A549 (cell line): ENCODE data around the gene AAK1. TPM values are rescaled to one million over a fixed set of nuclear protein-coding genes. Genes with fewer than 3 reads are reported as not detected.
"Not testable (repeated sequence)": the region's sequence is repeated elsewhere in the genome, so short reads cannot be mapped to it uniquely, and the experiment has no call there.

ENCODE experiments used
- ATAC-seq, 2 experiments: fragments of 200-7000 bp in 1 of 2; fragments of >200 bp in 1 of 2; cut with Nextera tagmentation in 1 of 2; cut with Tn5 transposase in 1 of 2; 3 replicates each; pipeline versions ENCODE4 v1.8.0 to v1.9.1; 2018 to 2020; ENCODE audit warnings: mild to moderate bottlenecking in 1 of 2, moderate library complexity in 1 of 2
- CTCF ChIA-PET: fragments of 300-600 bp; sonication (Branson Sonifier 250); formaldehyde crosslinking; extraction: SDS; loops from one replicate; lab custom pipeline; 2021; ENCODE audit warnings: antibody characterized with exemption, inconsistent platforms; lab: Yijun Ruan, JAX
- POLR2A ChIA-PET: fragments of 350-600 bp; formaldehyde crosslinking; extraction: SDS; loops from one replicate; lab custom pipeline; 2021; ENCODE audit warnings: antibody characterized with exemption, inconsistent platforms; lab: Yijun Ruan, JAX
- DNase-seq, 2 experiments: peaks; one replicate each; pipeline versions ENCODE4 v3.0.0 to v3.0.0-alpha.2; 2011 to 2016; ENCODE audit warnings: low read depth in 1 of 2, low spot score in 1 of 2
- FAIRE-seq: peaks from 2 replicates; lab custom pipeline; 2011; peaks lifted over from hg19 to GRCh38; lab: Jason Lieb, UNC
- H3K27ac ChIP-seq, 2 experiments: fragments of >200 bp; sonication (Bioruptor Twin); formaldehyde crosslinking; 3 replicates each; pipeline ENCODE4 v1.5.1; 2016 to 2017
- H3K4me1 ChIP-seq: fragments of >200 bp; sonication (Bioruptor Twin); formaldehyde crosslinking; 3 replicates; pipeline ENCODE4 v1.6.1; 2016
- H3K4me2 ChIP-seq: fragments of >200 bp; sonication (Bioruptor Twin); formaldehyde crosslinking; 3 replicates; pipeline ENCODE4 v1.6.1; 2016
- H3K4me3 ChIP-seq: fragments of >200 bp; sonication (Bioruptor Twin); formaldehyde crosslinking; 3 replicates; pipeline ENCODE4 v1.5.1; 2016
- H3K9me3 ChIP-seq: fragments of >200 bp; sonication (Bioruptor Twin); formaldehyde crosslinking; 3 replicates; pipeline ENCODE4 v1.6.1; 2016
- BCL3 ChIP-seq: fragments of >200 bp; sonication (Bioruptor Twin); formaldehyde crosslinking; IDR thresholded peaks from 3 replicates; pipeline ENCODE4 v1.6.1; 2016
- ESRRA ChIP-seq: fragments of 150-350 bp; IDR thresholded peaks from 2 replicates; pipeline ENCODE4 v1.6.1; 2014; ENCODE audit warnings: mild to moderate bottlenecking, low read length, borderline replicate concordance
- FOSB ChIP-seq: fragments of 250-450 bp; sonication (Bioruptor Pico); IDR thresholded peaks from 2 replicates; pipeline ENCODE4 v1.5.0; 2020; ENCODE audit warnings: mild to moderate bottlenecking, moderate library complexity
- GATA3 ChIP-seq: IDR thresholded peaks from 2 replicates; pipeline ENCODE4 v1.6.1; 2012; ENCODE audit warnings: borderline replicate concordance
- HEYL ChIP-seq: fragments of 250-450 bp; sonication (Bioruptor Pico); IDR thresholded peaks from 2 replicates; pipeline ENCODE4 v1.8.0; 2021; ENCODE audit warnings: mild to moderate bottlenecking, moderate library complexity
- HOXB13 ChIP-seq: fragments of 250-450 bp; sonication (Bioruptor Pico); IDR thresholded peaks from 2 replicates; pipeline ENCODE4 v1.5.0; 2020; ENCODE audit warnings: low read depth, mild to moderate bottlenecking, moderate library complexity
- KDM1A ChIP-seq: fragments of 200-600 bp; sonication (generic); IDR thresholded peaks from 2 replicates; pipeline ENCODE4 v1.6.1; 2016; ENCODE audit warnings: low read depth, mild to moderate bottlenecking
- MAFK ChIP-seq: fragments of 450-650 bp; IDR thresholded peaks from 2 replicates; pipeline ENCODE4 v1.6.1; 2014; ENCODE audit not compliant: partially characterized antibody
- NFE2L2 ChIP-seq: fragments of 150-350 bp; conservative IDR thresholded peaks from 2 replicates; pipeline ENCODE4 v1.6.1; 2014; ENCODE audit warnings: low read length
- POLR2A ChIP-seq: IDR thresholded peaks from 2 replicates; pipeline ENCODE4 v1.6.1; 2012; ENCODE audit warnings: mild to moderate bottlenecking, low read length
- POLR2AphosphoS2 ChIP-seq: conservative IDR thresholded peaks from 2 replicates; pipeline ENCODE4 v1.6.1; 2012; ENCODE audit warnings: low read length, improper control_type of control experiment, inconsistent platforms
- RCOR1 ChIP-seq: fragments of 150-350 bp; IDR thresholded peaks from 2 replicates; pipeline ENCODE4 v1.6.1; 2014; ENCODE audit warnings: antibody characterized with exemption, low read length, low read depth
- SMC3 ChIP-seq: fragments of >200 bp; sonication (Bioruptor Twin); formaldehyde crosslinking; IDR thresholded peaks from 3 replicates; pipeline ENCODE4 v1.6.1; 2018; ENCODE audit warnings: inconsistent platforms
- TFCP2L1 ChIP-seq: fragments of 250-450 bp; sonication (Bioruptor Pico); IDR thresholded peaks from 2 replicates; pipeline ENCODE4 v1.5.0; 2021; ENCODE audit warnings: mild to moderate bottlenecking
- ZC3H11A ChIP-seq: fragments of 450-650 bp; IDR thresholded peaks from 2 replicates; pipeline ENCODE4 v1.6.1; 2014; ENCODE audit warnings: antibody characterized with exemption, mild to moderate bottlenecking
- ZSCAN20 ChIP-seq: fragments of 250-450 bp; sonication (Bioruptor Pico); IDR thresholded peaks from 2 replicates; pipeline ENCODE4 v1.8.0; 2022; ENCODE audit warnings: mild to moderate bottlenecking, moderate library complexity
- WGBS: methylation state at CpG from one replicate; pipeline ENCODE4 v1.1.6; 2017; ENCODE audit errors: missing lambda C conversion rate; 5-methylcytosine and 5-hydroxymethylcytosine counted together
- polyA plus RNA-seq, 4 experiments: library from polyadenylated mRNA; depleted of rRNA in 3 of 4; stranded (reverse); fragments of >200 nt; fragmentation: RNase III in 1 of 4; extraction: RNeasy Plus Mini Kit Qiagen cat#74134 plus additional on column Dnase treatment in 1 of 4; gene quantifications; 2 replicates in 3 of 4; 3 replicates in 1 of 4; pipeline ENCODE4 v1.2.3, GENCODE V29; 2011 to 2017
- TF ChIP-seq, protein P1 (sequence below): fragments of >200 bp; sonication (Bioruptor Twin); formaldehyde crosslinking; IDR thresholded peaks from 2 replicates; pipeline ENCODE4 v1.6.1; 2016
- TF ChIP-seq, protein P2 (sequence below): IDR thresholded peaks from 2 replicates; pipeline ENCODE4 v1.6.1; 2012; ENCODE audit warnings: low read depth, borderline replicate concordance

The AAK1 gene
- polyA plus RNA-seq, 2 of the 4 experiments (the other 2 are of a cell fraction), result 15.9 to 25.7 TPM

DNA sequence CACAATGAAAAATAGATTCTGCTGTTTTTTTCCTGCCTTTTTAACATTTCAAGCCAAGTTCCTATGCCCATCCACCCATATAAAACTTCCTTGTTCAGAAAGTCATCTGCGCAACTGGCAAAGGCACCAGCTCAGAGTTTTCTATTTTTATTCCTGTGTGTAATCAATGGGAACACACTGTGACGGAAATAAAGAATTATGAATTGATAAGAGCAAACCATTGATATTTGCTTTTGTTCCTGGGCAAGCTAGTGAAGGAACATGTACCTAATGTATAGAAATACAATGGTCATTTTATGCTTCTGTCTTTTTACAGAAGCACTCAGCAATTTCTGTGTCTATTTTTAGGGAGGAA is 30.8 kb upstream of the AAK1 start:
- ATAC-seq (peak; percentile 7 to 12; a peak in 1 of 6 replicates), DNase-seq (no peak), FAIRE-seq (no peak)
- POLR2A ChIA-PET, result no interaction called here
- Histone ChIP-seq H3K27ac (peak overlapping the region in 1 of 2 experiments; percentile 41; a peak in 2 of 6 replicates), H3K9me3 (peaks cover 10% of the 10 kb centered on the region; the same call in 2 of the 3 replicates), H3K4me1 (peaks cover 23% of the 10 kb centered on the region), H3K4me2 (no peak overlapping the region), H3K4me3 (no peak overlapping the region)
- TF ChIP-seq GATA3, result no peak
- TF ChIP-seq ESRRA, result no peak
- TF ChIP-seq RCOR1, result no peak
- no peak for TF ChIP-seq HEYL (CRISPR knock-in tag)
- TF ChIP-seq FOSB (CRISPR knock-in tag), result no peak
- TF ChIP-seq, protein P1, sequence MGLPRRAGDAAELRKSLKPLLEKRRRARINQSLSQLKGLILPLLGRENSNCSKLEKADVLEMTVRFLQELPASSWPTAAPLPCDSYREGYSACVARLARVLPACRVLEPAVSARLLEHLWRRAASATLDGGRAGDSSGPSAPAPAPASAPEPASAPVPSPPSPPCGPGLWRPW, result no peak
- TF ChIP-seq MAFK, result no peak
- CTCF ChIA-PET, result interaction anchor here (0.8 to 2.4 kb wide), 6 partner anchors 10 to 103 kb away, joined by 3 to 7 read pairs (median 6); no protein-coding TSS in a partner anchor
- 73% methylated on average over 2 of the region's 2 CpGs for WGBS

DNA sequence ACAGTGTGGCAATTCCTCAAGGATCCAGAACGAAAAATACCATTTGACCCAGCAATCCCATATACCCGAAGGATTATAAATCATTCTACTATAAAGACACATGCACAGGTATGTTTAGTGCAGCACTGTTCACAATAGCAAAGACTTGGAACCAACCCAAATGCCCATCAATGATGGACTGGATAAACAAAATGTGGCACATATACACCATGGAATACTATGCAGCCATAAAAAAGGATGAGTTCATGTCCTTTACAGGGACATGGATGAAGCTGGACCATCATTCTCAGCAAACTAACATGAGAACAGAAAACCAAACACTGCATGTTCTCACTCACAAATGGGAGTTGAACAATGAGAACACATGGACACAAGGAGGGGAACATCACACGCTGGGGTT is 29.6 kb upstream of the AAK1 start:
- H3K27ac ChIP-seq, DNase-seq, H3K4me2 ChIP-seq, POLR2A ChIA-PET, FAIRE-seq, H3K4me3 ChIP-seq, ATAC-seq: not testable (repeated sequence)
- CTCF ChIA-PET, result interaction anchor here (1.2 to 2.4 kb wide), 3 partner anchors 11 to 52 kb away, joined by 5 to 7 read pairs (median 6); no protein-coding TSS in a partner anchor
- peak; percentile 71; the same call in 1 of the 2 replicates for TF ChIP-seq KDM1A
- 97% methylated on average over 3 of the region's 3 CpGs for WGBS
- peaks cover 10% of the 10 kb centered on the region; the same call in 2 of the 3 replicates for H3K9me3 ChIP-seq
- H3K4me1 ChIP-seq, result peaks cover 26% of the 10 kb centered on the region

GRCh38 chr2:69669666-69670065 is 26.1 kb upstream of the AAK1 start:
- 88% methylated on average over 2 of the region's 2 CpGs for WGBS
- ATAC-seq, result no peak
- no peak for DNase-seq
- CTCF ChIA-PET, result interaction anchor here (1.0 kb wide), 1 partner anchor 18 kb away, joined by 3 read pairs; no protein-coding TSS in a partner anchor
- no peak overlapping the region for H3K4me3 ChIP-seq
- POLR2A ChIA-PET, result no interaction called here
- FAIRE-seq, result no peak
- no peak overlapping the region for H3K27ac ChIP-seq
- no peak overlapping the region for H3K4me2 ChIP-seq
- TF ChIP-seq NFE2L2, result no peak
- no peak for TF ChIP-seq TFCP2L1 (CRISPR knock-in tag)
- no peak for TF ChIP-seq ZC3H11A
- no peak for TF ChIP-seq ZSCAN20 (CRISPR knock-in tag)
- no peak for TF ChIP-seq FOSB (CRISPR knock-in tag)
- no peak for TF ChIP-seq HEYL (CRISPR knock-in tag)
- TF ChIP-seq SMC3, result no peak
- no peak for TF ChIP-seq HOXB13 (CRISPR knock-in tag)
- TF ChIP-seq BCL3, result no peak
- TF ChIP-seq POLR2AphosphoS2, result no peak
- TF ChIP-seq, protein P2, sequence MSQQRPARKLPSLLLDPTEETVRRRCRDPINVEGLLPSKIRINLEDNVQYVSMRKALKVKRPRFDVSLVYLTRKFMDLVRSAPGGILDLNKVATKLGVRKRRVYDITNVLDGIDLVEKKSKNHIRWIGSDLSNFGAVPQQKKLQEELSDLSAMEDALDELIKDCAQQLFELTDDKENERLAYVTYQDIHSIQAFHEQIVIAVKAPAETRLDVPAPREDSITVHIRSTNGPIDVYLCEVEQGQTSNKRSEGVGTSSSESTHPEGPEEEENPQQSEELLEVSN, result no peak
- no peak for TF ChIP-seq POLR2A
- no peak for TF ChIP-seq RCOR1
- H3K4me1 ChIP-seq, result peaks cover 13% of the 10 kb centered on the region
- peaks cover 15% of the 10 kb centered on the region for H3K9me3 ChIP-seq

DNA sequence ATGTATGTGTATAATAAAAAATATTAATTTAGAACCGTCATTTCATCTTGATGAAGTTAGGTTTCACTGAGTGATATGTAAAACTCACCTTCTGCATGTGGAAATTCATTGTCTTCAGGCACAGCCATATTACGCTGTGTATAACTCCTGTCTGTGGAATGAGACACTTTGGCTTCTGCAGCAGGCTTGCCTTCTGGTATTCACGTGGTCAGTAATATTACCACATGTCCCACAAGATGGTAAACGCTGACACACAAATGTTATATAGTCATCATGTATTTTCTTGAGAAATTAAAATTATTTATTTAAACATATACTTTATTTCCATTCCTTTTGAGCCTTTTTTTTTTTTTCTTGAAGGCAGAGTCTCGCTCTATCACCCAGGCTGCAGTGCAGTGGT is 25.1 kb upstream of the AAK1 start:
- no peak for ATAC-seq
- H3K27ac ChIP-seq, result no peak overlapping the region
- POLR2A ChIA-PET, result no interaction called here

More for the DNA sequence above, 25.1 kb upstream of the AAK1 start:
- TF ChIP-seq RCOR1, result no peak
- TF ChIP-seq, protein P1, result no peak
- TF ChIP-seq, all 56 proteins: peak for 0
- peaks cover 24% of the 10 kb centered on the region for H3K9me3 ChIP-seq
- H3K4me3 ChIP-seq, result no peak overlapping the region
- FAIRE-seq (no peak), DNase-seq (no peak)
- H3K4me1 ChIP-seq, result peaks cover 9% of the 10 kb centered on the region
- WGBS, result 78% methylated on average over 5 of the region's 5 CpGs
- no peak overlapping the region for H3K4me2 ChIP-seq
- CTCF ChIA-PET, result no interaction called here
